Ecto neural progenitor cell (in vitro differentiated cells): Measurements from ENCODE around the gene OOSP1.
A peak's percentile ranks its signal among the peaks of the same experiment; 100 is the strongest.
"Not testable (repeated sequence)": the region's sequence is repeated elsewhere in the genome, so short reads cannot be mapped to it uniquely, and the experiment has no call there.

ENCODE experiments used
- DNase-seq: peaks from one replicate; pipeline ENCODE4 v3.0.0-alpha.2; 2018; ENCODE audit warnings: low spot score

OOSP1 gene

GRCh38 chr11:59938132-59938531, at the start of gene OOSP1:
Gene OOSP1, plus strand, starts transcription at chr11:59938432. Its CDS starts 23 bp downstream, at chr11:59938455.
- no peak for DNase-seq

- peak; percentile 59 for DNase-seq
Measured at GRCh38 chr11:59891781-59892181, 46.5 kb upstream of the OOSP1 start.

- no peak for DNase-seq
Measured at GRCh38 chr11:59894616-59895015, 43.6 kb upstream of the OOSP1 start.

- no peak for DNase-seq
Measured at GRCh38 chr11:59898046-59898445, 40.2 kb upstream of the OOSP1 start.

- no peak for DNase-seq
Measured at GRCh38 chr11:59898650-59899049, 39.6 kb upstream of the OOSP1 start.

GRCh38 chr11:59899532-59899931, 38.7 kb upstream of the OOSP1 start:
- no peak for DNase-seq

- no peak for DNase-seq
Measured at GRCh38 chr11:59900366-59901126, 37.7 kb upstream of the OOSP1 start.

- no peak for DNase-seq
Measured at GRCh38 chr11:59901306-59901705, 36.9 kb upstream of the OOSP1 start.

GRCh38 chr11:59903569-59903968, 34.7 kb upstream of the OOSP1 start:
- DNase-seq: not testable (repeated sequence)

GRCh38 chr11:59918480-59918879, 19.8 kb upstream of the OOSP1 start:
- no peak for DNase-seq

- DNase-seq: no peak
Measured at GRCh38 chr11:59918987-59919589, 19.1 kb upstream of the OOSP1 start.

- no peak for DNase-seq
Measured at GRCh38 chr11:59923813-59924212, 14.4 kb upstream of the OOSP1 start.

GRCh38 chr11:59931688-59932087, 6.5 kb upstream of the OOSP1 start:
- no peak for DNase-seq

- DNase-seq: no peak
Measured at GRCh38 chr11:59938718-59939117, 486 bp downstream of the OOSP1 start.

- DNase-seq: no peak
Measured at GRCh38 chr11:59939482-59939881, 1.2 kb downstream of the OOSP1 start.

GRCh38 chr11:59941091-59941490, 2.9 kb downstream of the OOSP1 start:
- DNase-seq: no peak

- no peak for DNase-seq
Measured at GRCh38 chr11:59943997-59944714, 5.9 kb downstream of the OOSP1 start.

- DNase-seq: no peak
Measured at GRCh38 chr11:59944720-59945119, 6.5 kb downstream of the OOSP1 start.

GRCh38 chr11:59953463-59954218, 15.4 kb downstream of the OOSP1 start:
- no peak for DNase-seq

- DNase-seq: no peak
Measured at GRCh38 chr11:59954219-59954847, 16.1 kb downstream of the OOSP1 start.

GRCh38 chr11:59957094-59957493, 18.9 kb downstream of the OOSP1 start:
- DNase-seq: no peak
